Right forelimb (tissue), 1 donor: ENCODE data around the gene CARD11.

ENCODE experiments used
- DNase-seq: peaks from one replicate; pipeline ENCODE4 v3.0.0-alpha.2; 2018

The CARD11 gene

DNA sequence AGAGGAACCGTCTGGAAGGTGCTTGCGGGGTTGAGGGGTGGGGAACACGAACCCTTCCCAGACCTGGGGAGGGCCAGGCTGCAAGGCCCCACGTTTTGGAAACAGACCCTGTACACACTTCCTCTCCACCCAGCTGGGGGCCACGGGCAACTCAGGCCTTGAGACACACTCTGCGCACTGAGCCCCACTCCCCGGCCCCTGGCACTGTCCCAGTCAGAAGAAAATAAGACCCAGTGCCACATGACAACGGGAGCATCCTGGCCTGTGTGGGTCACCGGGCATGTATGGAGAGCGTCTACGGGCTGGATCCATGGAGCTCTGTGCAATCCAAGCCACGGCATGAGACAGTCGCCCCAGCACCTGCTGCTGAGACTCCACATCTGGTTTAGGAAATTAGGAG lies 63.7 kb downstream of the CARD11 start:
- no peak for DNase-seq

DNA sequence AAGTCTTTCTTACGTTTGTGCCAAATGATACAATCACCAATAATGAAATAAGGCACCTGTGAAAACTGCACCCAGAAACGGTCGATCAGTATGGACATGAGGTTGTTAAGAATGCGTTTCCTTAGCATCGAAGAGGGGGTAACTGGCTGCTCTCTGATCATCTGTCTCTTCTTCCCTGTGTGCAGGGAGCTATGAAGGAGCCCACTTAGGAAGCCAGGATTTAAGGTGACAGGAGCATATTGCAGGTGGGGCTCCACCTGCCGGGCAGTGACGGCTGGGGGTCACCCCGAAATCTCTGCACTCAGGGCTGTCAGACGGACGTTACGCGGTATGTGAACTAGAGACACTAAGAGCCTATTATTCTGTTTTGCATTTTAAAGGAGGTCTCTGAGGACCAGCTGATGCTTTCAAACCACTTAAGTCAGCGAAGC lies 64.5 kb downstream of the CARD11 start:
- DNase-seq = no peak

DNA sequence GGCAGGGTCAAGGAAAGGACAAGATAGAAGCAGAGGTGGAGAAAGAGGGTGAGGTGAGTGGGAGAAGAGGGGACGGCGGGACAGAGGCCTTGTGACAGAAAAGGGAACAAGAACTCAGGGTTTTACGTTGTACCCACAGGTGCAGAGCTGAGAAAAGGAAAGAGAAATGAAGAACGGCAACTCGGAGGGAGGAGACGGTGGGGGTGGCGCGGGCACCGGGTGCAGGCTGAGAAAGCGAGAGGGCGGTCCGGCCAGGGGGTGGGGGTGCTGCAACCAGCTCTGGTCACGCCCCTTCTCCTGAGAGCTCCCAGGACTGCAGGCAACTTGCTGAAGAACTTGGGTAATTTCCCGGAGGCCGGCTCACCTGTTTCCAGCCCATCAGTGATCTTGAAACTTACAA lies 65.3 kb downstream of the CARD11 start:
- no peak for DNase-seq

DNA sequence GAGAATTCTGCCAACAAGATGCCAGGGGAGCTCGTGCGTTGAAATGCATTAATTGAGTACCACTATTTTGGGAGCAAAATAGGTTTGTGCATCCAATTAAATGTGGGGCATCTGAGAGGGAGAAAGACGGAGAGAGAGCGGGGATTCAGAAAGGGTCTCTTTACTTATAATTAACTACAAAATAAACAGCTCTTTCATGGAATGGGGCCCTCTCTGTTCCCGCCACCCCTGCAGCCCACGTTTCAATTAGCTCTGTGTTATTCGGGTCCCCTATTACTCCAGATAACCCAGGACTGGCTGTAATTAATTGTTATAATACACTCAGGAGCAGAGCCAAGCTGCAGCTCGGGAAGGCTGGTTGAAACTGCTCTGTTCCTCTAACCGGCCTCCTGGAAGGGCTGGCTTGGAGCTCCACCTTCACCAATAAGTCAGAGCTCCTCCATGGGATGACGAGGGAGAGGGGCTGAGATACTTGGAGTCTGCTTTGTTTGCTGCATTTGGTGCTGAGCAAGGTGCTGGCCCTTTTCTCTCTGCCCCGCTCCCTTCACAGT lies 67.8 kb downstream of the CARD11 start:
- no peak for DNase-seq

DNA sequence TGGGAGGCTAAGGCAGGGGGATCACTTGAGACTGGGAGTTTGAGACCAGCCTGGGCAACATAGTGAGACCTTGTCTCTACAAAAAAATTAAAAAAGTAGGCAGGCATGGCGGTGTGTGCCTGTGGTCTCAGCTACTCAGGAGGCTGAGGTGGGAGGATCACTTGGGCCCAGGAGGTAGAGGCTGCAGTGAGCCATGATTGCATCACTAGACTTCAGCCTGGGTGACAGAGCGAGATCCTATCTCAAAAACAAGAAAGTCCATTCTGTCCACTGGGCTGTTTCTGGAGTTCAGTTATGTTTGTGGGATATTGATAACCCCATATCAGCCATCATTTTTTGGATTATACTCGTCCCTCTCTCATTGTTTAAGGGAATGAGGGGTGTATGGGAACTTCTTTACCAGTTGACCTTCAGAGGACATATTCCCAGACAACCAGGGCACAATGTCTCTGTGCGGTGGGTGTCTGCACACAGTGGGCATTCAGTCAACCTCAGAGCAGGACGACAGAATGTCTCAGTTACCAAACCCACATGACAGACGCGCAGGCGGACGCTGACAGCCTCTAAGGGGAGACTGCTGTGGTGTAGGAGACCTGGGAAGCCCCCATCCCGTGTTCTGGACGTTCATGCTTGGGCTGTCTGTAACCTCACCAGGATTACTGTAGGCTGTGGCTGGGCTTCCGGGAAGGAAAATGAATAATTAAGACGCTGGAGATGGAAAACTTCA lies 69.4 kb downstream of the CARD11 start:
- no peak for DNase-seq

DNA sequence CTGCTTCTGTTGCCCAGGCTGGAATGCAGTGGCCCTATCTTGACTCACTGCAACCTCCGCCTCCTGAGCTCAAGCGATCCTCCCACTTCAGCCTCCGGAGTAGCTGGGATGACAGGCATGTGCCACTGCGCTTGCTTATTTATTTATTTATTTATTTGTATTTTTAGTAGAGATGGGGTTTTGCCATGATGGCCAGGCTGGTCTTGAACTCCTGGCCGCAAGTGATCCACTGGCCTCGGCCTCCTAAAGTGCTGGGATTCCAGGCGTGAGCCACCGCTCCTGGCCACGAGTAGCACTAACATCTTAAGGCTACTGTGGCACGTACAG lies 70.9 kb downstream of the CARD11 start:
- no peak for DNase-seq

DNA sequence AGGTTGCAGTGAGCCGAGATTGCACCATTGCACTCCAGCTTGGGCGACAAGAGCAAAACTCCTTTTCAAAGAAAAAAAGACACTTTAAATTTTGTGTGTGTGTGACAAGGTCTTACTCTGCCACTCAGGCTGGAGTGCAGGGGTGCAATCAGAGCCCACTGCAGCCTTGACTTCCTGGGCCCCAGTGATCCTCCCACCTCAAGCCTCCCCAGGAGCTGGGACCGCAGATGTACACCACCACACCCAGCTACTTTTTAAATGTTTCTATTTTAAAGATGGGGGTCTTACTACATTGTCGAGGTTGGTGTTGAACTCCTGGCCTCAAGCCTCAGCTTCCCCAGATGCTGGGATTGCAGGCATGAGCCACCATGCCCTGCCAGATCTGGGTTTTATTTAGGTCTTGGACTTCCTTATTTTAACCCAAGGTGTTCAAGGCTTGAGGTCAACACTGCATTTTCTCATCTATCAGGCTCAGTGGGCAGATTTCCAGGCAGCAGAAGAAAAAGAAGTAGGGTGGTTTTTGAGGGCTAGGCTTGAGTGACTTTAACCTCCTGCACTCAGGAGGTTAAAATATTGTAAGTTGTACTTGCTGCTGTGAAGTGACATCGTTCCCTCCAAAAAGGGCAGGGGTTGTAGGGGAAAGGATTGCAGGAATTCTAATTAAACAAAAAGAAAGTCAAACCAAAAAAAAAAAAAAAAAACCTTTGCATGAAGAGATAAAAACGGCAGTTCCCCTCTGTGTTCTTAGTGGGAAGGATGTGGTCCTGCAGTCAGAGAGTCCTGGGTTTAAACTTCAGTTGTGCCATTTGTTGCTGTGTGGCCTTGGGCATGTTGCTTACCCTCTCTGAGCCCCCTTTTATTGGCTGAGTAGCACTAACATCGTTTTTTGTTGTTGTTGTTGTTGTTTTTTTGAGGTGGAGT lies 71.5 kb downstream of the CARD11 start:
- no peak for DNase-seq

DNA sequence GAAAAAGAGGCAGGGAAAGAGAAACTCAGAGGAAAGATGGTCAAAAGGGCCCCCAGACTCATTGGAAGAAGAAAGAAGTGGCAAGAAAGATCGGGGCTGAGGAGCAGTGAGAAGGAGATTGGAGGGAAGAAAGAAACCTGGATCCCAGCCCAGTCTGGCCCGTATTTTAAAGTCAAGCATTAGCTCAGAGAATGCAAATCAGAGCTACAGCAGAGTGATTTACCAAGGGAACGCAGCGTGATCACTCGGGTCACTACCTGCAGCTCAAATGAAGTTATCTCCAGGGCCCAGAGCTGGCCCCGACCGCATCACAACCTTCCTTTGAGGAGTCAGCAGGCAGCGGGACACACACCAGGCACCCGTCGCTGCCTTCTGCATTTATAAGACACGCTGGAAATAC lies 72.8 kb downstream of the CARD11 start:
- no peak for DNase-seq

DNA sequence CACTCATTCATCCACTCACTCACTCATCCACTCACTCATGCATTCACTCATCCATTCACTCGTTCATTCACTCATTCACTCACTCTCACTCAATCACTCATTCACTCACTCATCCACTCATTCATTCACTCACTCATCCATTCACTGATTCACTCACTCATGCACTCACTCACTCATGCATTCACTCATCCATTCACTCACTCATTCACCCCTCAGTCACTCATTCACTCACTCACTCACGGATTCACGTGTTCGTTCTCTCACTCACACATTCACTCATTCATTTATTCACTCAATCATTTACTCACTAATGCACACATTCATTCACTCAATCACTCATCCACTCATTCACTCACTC lies 73.4 kb downstream of the CARD11 start:
- no peak for DNase-seq

DNA sequence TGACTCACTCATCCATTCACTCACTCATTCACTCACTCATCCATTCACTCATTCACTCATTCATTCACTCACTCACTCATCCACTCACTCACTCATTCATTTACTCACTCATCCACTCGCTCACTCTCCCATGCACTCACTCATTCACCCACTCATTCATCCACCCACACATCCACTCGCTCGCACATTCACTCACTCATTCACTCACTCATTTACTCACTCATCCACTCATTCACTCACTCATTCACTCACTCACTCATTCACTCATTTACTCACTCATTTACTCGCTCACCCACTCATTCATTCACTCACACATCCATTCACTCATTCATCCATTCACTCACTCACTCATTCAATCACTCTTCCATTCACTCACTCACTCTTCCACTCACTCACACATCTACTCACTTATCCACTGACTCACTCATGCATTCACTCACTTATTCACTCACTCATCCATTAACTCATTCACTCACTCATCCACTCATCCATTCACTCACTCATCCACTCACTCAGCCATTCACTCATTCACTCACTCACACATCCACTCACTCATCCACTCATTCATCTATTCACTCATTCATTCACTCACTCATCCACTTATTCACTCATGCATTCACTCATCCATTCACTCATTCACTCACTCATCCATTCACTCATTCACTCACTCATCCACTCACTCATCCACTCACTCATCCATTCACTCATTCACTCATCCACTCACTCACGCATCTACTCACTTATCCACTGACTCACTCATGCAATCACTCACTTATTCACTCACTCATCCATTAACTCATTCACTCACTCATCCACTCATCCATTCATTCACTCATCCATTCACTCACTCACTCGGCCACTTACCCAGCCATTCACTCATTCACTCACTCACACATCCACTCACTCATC lies 74.0 kb downstream of the CARD11 start:
- no peak for DNase-seq

DNA sequence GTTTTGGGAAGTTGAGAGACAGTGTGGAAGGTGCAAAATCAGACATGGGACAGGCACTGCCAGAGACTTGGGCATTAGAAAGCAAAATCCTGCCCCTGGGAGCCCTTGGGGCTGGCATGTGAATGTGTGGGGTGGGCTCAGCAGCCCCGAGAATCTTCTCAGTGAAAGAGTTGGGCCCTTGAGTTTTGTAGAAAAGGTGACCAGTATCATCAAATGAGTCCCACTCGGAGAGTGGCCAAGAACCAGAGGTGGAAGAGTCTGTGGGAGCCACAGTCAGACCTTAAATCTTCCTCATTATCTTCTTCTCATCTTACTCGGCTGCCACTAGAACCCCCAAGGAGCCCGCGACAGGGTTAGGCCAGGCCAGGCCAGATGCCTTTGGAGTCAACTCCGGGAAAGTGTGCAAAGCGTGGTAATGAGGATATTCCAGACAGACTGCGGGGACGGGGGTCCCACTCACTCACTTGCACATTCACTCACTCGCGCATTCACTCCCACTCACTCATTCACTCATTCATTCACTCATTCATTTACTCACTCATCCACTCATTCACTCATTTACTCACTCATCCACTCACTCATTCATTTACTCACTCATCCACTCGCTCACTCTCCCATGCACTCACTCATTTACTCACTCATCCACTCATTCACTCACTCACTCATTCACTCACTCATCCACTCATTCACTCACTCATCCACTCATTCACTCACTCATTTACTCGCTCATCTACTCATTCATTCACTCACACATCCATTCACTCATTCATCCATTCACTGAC lies 74.9 kb downstream of the CARD11 start:
- DNase-seq = no peak

DNA sequence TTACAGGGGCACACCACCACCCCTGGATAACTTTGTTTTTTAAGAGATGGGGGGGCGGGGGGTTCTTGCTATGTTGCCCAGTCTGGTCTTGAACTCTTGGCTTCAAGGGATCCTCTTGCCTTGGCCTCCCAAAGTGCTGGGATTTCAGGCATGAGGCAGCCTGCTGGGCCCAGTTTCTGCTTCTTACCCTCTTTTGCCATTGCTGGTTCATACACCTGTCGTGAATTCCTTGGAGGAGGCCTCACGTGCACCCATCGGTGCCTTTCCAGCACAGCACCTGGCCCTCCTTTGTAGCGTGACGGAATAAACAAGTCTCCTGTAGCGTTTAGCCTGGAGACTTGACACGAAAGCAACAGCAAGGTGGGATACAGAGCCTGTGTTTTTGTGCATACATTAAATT lies 75.5 kb downstream of the CARD11 start:
- no peak for DNase-seq

DNA sequence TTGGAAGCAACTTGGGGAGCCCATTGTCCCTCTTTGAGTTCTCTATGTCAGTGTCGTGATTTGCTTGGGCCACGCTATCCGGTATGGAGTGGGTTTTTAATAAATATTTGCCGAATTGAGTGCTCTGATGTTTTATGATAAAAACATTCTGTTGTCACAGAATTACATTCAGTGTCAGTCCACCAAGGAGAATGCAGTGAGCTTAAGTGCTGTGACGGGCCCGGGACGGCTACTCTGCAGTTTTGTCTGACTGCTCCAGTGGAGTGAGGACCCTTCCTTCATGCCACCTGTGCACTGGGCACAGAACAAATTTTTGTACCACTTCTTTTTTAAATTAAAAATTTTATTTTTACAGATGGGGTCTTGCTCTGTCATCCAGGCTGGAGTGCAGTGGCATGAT lies 76.0 kb downstream of the CARD11 start:
- no peak for DNase-seq

DNA sequence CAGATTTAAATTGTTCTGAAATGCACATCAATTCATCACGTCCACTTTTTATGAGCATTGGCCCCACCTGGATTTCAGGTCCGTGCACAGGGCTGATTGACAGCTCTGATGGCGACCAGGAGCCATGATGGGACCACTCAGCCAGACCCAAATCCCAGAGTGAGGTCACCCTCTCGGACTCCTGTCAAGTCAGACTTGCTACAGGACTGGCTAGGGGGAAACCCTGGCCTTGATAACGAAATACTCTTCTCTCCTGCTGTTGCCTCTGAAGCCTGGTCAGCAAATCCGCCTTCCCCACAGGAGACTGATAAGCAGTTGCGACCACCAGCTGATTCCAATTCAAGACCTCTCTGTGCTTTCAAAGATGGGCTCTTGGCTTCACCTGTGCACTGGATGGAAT lies 76.4 kb downstream of the CARD11 start:
- DNase-seq = no peak

DNA sequence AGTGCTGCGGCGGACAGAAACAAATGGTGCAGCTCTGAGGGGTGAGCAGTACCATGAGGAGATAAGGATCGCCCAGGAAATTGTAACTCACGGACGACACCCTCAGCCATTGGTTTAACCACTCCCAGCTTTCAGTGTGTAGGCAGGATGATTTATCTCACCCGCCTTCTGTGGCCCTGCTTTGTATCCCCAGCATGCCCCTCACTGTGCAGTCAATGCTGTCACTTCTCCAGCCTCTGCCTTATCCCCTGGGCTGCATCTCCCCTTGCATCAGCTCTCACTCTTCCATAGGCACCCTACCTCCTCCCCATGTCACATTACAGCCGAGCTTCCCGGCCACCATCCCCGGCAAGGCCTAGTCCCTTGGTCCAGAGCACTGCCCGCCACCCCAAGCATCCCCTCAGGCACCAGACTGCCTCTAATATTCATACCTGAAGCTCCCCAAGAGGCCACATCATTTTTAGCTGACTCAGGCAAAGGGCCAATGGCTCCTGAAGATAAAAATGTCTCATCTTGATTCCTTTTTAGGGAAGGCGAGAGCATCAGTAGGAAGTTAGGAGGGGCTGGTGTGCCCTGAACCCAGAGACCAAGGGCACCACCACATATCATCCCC lies 77.1 kb downstream of the CARD11 start:
- DNase-seq = no peak

DNA sequence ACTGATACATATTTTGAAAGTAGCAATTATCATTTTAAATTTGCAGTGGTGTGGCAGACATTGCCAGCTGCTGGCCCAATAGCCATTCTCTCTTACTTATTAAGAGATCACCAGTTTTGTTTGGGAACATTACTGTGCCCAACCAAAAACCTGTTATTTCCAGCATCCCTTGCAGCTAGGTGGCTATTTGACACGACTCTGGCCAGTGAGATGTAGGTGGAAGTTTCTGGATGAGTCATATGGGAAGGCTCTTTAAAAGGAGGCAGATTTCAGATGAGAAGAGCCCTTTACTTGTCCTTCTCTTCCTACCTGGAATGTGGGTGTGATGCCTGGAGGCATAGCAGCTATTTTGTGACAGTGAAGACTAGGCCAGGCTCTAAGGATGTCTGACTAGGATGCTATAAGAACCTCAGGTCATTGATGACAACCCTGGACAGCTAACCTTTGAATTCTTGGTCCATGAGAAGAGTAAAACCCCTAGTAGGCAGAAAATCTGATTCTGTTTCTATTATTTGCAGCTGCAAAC lies 77.9 kb downstream of the CARD11 start:
- DNase-seq = no peak

DNA sequence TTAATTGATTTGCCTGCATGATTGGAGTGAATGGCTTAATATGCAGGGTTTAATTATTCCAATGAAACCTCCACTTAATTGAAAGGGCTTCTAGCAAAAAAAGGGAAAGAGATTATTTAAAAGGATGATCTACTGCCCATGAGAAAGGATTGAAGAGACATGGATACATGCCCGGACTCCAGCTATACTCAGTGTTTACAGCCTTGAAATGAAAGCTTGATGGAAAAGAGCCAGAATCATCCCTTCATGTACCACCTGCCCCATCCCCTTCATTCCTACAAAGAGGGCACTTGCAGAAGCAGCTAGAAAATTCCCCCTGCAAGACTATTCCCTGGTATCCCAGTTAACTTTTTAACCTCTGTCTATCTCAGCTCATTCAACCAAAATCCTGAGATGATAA lies 78.4 kb downstream of the CARD11 start:
- no peak for DNase-seq

DNA sequence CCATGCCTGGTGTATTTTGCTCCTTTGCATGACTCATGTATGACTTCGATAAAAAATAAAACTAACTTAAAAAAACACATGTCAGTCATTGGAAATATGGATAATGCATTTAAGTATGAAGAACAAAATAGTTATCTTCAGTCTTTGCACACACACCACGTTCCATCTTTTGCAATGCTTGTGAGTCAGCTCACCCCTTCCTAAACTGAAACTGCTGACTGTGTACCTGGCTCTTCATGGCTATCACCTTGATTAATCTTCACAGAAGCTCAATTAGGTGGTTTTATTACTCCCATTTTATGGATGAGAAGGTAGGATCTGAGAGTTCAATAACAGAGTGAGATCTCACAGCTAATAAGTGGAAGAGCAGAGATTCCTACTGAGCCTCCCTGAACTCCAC lies 79.5 kb downstream of the CARD11 start:
- no peak for DNase-seq

DNA sequence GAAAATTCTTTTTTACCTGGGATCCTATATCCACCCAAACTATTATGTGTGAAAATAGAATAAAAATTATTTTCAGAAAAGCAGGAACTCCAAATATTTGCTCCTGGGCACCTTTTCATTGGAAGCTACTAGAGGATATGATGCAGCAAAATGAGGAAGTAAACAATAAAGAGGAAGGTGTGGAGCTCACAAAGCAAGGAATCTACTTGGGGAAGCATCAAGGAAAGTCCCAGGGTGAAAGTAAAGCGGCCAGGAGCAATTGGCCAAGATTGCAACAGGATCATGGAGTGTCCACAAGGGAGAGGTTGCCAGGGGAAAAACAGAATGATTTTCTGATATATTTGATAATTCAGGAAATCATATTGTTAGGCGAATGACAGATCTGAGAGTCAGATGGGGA lies 80.8 kb downstream of the CARD11 start:
- DNase-seq = no peak

DNA sequence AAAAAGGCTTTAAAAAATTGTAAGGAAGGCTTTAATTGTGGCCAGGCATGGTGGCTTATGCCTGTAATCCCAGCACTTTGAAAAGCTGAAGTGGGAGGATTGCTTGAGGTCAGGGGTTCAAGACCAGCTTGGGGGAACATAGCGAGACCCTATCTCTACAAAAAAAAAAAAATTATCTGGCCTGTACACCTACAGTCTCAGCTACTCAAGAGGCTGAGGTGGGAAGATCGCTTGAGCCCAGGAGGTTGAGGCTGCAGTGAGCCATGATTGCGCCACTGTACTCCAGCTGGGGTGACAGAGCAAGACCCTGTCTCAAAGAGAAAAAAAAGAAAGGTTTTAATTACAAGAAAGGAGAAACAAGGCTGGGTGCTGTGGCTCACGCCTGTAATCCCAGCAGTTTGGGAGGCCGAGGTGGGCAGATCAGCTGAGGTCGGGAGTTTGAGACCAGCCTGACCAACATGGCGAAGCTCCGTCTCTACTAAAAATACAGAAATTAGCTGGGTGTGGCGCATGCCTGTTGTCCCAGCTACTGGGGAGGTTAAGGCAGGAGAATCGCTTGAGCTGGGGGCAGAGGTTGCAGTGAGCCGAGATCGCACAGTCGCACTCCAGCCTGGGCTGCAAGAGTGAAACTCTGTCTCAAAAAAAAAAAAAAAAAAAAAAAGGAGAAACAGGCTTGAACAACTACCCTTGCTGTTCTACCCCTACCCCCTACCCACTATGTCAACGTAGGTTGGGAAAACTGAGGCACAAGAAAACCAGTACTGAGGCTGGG lies 83.7 kb downstream of the CARD11 start:
- no peak for DNase-seq
